GM19468 (cell line): ENCODE data around the gene DLL1.
A peak's percentile ranks its signal among the peaks of the same experiment; 100 is the strongest.

ENCODE experiments used
- ATAC-seq: cut with Tn5 transposase; IDR thresholded peaks from one replicate; pipeline ENCODE4 v1.9.1; 2021; ENCODE audit warnings: mild to moderate bottlenecking, moderate library complexity, moderate number of reproducible peaks; ENCODE audit not compliant: unreplicated experiment; ENCODE audit errors: extremely low read depth

The DLL1 gene

DNA sequence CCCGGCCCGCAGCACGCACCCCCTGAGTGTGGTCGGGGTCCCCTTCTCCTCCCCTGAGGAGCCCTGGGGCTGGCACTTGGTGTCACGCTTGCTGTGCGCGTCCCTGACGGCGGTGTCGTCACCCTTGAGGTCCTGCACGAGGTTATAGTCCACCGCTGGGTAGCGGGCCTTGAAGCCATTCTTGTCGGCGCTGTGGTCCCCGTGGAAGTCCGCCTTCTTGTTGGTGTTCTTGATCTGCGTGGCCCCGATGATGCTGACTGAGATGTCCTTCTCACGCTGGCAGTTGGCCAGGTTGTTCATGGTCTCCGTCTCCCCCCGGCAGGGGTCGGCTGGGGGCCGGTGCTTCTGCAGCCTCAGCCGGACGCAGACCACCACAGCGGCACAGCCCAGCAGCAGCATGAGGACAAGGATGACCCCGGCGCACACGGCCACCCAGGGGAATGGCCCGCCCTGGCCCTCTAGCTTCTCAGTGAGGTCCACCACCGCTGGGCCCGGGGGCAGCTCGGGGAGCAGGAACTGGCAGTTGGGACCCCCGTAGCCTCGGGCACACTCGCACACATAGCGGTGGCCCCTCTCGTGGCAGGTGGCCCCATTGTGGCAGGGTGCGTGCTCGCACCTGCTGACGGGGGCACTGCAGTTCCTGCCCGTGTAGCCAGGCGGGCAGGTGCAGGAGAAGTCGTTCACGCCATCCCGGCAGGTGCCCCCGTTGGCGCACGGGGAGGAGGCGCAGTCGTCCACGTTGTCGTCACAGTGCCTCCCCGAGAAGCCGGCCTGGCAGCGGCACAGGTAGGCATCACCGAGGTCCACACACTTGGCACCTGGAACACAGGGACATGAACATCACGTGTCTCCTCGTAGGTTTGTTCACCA lies 7.4 kb downstream of the DLL1 start:
- ATAC-seq: no peak

DNA sequence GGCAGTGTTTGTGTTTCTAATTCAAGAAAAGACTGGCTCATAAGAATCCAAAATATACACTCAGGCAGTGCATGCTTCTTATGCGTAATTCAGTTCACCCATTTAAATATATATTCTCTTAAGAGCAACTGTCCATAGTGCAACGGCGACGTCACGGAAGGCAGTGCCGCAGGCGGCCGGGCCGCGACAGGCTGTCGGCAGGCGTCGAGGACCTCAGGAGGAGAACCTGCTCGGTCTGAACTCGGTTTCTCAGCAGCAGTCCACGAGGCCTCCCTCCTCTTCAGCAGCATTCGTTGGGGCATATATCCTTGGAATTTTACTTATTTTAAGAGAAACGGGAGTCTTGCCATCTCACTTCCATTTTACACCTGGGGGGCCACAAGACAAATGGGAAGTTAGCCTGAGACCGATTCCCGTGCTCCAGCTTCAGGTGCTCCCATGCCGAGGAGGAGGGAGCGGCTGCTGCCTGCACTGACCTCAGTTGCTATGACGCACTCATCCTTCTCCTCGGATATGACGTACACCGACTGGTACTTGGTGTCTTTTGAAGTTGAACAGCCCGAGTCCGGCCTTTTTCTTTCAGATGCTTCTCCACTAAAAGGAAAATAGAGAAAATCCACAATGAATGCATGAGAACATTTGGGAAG lies 8.2 kb downstream of the DLL1 start:
- ATAC-seq: no peak

DNA sequence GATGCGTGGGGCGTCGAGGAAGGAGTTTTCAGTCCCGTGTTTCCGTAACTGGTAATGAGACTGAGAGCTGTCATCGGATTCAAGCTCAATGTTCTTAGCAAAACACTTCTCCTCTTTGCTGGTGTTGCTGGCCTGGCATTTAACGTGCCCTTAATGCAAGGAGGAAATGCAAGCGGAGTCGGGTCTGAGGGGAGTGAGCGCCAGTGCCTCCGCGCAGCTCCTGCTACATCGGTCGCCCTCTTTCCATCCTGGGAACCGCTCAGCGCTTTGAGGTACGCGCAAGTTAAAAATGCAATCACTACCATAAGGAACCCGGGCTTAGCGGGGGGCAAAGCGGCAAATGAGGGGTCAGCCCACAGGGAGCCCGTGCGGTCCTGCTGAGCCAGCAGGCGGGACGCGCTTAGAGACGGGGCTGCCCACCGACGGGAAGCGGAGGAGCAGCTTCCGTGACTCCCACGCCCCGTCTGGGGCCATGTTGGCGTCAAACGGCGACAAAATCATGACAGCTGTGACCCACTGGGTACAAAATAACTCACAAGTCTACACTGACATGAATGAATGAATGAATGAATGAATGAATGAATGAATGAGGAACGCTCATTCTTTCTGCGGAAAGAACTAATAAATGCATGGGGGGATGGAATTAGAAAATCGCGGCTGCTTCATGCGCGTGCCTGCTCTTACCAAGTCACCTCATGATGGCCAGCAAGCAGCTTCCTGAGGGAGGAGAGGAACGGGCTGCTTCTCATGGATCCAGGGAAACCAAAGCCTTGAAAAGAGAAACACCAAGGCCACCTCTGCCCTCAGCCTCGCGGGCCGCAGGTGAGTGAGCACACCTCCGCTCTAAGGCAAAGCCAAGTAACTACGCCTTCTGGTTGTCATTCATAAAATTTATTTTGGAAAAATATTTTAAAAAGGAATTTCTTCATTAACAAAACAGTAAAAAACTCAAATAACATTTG lies 9.3 kb downstream of the DLL1 start:
- no peak for ATAC-seq

DNA sequence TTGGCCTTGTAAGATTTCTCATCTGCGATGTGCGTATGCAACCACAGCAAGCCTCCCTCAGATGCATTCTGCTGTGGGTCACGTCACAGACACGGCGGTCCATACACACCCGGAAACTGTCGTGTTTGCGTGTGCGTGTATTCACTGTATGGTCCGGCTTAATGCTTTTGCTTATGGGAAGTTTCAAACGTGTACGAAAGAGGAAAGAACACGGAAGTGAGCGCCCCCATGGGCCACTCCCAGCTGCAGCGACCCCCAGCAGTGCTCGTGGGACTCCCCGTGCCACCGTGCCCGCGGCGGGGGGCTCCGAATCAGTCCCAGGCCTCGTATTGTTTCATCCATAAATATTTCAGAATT lies 10.2 kb downstream of the DLL1 start:
- ATAC-seq: no peak

DNA sequence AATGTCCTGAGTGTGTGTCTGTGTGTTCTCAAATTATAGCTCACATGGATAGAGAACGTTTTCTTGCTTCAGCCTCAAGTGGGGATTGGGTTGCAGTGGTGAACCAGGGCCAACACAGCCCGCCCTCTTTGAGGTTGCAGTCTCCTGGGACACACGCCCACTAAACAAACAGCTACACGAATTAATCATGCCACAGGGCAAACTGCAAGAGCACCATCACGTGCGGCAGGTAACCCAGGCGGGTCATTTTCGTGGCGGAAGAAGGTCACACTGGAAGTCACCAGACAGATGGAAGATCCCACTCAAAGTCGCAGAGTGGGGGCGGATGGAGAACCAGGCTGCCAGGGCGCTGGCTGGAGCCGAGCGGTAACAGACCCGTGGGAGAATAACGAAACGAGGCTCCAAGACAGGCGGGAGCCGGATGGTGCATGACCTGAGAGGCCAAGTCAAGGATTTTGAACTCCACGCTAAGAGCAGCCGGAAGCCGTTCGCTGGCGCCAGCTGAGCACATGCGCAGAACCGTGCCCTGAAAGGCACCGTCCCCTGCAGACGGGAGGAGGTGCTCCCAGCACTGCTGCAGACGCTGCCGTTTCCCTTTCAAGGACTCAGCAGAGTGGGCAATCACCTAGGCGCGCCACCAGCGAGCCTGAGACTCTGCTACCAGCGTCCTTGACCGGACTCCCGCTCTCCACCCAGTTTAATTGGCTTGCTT lies 10.7 kb downstream of the DLL1 start:
- ATAC-seq: no peak

DNA sequence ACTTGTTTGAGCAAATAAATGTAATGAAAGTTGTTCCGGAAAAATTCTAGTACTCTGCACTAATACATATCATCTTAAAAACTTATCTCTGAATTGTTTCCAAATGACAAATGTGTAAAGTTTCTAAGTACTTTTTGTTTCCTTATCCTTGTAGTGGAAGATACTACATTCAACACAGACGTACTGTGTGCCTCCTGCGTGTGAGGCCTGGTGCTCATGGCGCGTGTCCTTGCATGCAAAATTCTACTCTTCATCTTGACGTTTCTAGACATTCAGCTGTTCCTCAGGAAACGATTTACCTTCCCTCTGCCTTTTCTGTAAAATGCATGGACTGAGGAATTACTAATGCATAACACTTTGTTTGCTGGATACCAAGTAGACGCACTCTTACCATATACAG lies 11.5 kb downstream of the DLL1 start:
- ATAC-seq: no peak

DNA sequence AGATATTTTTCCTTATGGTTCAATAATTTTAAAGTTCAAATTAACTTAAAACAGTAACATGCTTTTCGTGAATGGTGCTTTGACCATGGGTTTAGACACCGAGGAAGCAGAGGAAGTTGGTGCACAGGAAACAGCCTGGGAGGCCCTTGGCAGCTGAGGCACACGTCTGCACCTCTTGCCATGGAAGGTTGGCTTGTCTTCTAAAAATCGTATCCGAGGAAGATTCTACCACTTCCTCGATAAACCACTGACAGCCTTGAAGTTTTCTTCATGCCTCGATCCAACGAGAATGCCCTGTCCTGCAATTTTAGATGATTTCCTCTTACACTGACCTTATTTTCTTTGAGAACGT lies 12.2 kb downstream of the DLL1 start:
- no peak for ATAC-seq

DNA sequence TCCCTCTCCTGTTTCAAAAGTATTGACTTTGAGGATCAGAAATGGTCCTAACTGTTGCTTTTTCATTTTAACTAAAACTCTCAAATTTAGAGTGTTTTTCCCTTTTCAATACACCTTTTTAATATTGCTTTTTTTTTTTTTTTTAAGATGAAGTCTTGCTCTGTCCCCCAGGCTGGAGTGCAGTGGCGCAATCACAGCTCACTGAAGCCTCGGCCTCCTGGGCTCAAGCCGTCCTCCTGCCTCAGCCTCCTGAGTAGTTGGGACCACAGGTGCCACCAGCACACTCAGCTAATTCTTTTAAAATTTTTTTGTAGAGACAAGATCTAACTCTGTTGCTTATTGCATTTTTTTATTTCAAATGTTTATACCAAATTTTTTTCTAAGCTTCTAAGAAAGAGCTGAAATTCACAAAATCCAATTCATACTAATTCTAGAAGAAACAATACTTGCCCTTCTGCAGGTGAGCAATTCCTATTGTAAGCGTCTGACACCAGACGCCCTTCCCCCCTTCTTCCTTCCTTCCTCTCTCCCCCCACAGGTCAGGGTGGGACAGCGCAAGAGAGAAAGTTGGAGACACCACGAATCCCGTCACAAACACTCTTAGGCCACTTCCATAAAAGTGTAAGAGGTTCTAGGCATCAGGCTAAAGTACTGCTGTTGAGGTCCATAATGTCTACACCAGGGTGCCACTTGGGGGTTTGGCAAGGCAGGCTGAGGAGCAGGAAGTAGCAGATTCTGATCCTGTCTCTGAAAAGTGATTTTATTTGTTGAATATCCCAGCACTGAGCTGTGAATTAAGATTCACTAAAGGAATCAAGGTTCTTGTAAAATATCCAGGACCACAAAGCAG lies 12.8 kb downstream of the DLL1 start:
- ATAC-seq: no peak

DNA sequence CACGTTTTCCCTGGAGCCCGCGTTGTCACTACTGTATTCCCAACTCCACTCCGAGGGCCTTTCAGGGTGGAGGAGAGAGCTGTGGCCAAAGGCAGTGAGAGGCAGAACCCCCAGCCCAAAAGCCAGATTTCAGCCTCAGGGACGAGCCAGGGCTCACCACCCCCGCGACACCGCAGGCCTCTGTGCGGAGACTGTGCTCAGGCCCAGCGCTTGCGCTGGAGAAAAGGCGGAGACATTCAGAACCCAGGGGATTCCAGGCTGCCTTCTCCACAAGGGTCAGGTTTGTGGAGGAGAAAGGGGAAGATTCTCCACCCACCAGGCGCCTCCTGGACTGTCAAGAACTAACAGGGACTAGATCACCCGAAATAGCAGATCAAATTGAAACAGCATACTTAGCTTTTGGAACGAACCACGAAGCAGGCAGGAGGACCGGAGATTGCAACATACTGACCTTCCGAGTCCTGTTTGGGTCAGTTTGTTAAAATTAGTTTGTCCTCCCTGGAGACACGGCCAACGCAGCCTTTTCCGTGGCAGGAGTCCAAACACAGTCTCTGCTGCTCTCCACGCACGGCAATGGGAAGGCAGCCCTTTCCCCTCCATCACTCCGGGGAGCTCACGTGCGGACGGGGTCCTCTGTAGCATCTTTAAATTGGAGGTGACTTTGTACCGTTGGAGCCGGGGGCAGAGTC lies 14.4 kb downstream of the DLL1 start:
- ATAC-seq: no peak

DNA sequence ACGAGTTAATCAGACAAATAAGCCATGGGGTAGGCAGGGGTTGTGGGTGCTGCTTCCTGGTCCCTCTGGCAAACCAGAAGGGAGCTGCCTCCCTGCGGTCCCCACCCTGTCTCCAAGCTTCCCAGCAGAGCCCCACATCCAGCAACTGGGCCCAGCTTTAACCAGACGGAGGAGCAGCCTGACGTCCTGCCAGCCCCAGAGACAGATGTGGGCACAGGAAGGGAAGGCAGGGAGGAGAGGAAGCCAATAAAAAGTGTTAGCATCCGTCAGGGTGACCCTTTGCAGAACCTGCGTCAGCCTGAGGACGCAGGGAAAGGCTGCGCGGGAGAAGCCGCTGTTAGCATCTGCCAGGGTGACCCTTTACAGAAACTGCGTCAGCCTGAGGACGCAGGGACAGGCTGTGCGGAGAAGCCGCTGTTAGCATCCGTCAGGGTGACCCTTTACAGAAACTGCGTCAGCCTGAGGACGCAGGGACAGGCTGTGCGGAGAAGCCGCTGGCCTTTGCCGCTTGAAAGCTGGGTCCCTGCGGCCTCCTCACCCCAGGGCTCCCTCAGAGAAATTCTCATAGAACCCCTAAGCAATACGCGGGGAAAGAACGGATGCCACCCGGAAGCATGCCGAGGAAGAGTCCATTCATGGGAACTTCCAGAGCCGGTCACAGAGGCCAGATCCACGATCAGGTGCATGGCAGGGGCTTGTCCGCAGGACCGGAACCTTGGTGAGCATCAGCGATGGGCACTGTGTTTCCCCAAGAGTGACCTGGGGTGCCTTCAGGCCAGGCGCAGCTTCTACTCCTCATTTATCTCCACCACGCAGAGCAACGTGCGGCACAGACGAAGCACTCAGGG lies 15.9 kb downstream of the DLL1 start:
- ATAC-seq: no peak

DNA sequence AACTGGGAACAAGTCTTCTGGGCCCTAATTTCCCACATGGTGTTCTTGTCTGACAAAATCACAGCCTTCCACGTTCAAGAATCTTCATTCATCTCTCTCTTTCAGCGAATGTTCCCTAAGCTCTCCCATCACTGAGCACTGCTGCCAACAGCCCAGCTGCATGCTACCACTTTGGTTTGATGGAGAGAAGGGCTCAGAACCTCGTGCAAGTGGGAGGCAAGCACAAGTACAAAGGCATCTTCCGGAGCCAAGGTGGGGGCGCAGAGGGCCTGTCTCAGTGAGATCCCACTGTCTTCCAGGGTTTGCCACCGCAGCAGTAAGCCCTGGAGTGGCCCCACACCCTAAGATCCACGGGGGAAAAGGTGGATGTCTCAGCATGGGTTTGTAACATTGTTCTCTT lies 17.2 kb downstream of the DLL1 start:
- ATAC-seq: no peak

DNA sequence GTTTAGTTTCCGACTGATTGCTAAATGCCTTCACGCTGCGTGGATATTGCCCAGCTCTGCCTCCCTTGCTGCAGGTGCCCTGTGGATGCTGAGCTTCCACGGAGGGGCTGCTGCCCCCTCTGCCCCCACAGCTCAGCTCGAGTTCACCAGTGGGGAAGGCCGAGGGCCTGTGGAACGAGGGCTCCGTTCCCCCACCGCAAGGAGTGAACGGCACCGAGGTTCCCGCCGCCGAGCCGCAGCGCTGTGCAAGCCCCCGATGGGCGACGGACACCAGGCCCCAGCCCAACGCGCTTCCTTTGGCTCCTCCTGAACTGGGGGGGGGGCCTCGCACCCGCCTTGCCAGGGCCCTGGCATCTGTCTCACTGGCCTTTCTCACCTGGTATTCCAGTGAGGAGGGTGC lies 17.7 kb downstream of the DLL1 start:
- ATAC-seq: no peak

DNA sequence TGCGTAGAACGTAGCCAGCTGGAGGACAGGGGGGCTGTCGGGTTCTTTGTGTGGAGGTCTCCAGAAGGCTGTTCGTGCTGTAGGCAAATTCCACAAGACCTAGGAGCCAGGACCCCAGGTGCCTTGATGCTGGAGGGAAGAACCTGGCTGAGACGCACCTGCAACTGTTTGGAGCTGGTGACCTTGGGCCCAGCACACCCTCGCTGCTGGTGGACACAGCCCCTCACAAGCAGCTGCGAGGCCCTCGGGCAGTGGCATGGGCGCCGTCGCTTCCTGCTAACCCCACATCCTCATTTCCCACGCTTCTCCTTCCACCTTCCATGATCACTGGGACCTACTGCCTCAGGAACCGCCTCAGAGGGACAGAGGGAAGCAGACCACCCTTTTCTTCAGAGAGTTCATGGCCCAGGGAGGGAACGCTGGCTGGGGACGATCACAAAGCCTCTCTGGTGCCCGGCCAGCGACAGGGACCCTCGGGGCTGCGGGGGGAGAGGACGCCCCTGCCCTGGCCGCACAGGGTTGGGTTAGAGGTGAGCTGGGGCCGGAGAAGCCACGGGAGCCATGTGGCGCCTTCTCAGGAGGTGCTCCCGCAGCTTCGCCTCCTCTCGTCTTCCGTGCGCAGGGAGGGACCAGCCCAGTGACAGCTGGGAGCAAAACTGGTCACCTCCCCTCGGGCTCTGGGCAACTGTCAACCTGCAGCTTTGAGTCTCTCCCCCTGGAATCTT lies 18.4 kb downstream of the DLL1 start:
- ATAC-seq: no peak

DNA sequence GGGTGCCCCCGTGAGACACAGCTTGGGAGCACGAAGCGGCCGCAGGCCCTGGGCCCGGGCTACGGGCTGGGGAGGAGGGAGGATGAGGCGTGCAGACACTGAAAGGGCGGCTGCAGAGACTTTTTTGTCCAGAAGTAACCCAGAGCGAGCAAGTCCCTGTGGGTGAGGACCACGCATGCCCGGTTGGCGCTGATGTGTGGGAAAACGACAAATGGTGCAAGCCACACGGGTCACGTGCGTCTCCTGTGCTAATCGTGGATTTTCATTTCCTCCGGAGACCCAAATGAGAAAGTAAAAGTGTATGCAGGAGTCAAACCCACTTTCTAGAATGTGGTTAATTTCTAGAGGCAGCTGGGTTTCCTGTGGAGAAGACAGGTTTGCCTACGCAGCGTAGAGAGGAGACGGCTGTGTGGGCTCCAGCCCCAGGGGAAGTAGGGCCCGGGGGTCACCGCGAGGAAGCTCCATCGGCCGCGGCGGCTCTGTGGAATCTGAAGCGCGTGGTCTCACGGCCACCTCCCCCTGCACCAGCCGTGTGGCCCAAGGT lies 19.0 kb downstream of the DLL1 start:
- ATAC-seq: peak; percentile 97

DNA sequence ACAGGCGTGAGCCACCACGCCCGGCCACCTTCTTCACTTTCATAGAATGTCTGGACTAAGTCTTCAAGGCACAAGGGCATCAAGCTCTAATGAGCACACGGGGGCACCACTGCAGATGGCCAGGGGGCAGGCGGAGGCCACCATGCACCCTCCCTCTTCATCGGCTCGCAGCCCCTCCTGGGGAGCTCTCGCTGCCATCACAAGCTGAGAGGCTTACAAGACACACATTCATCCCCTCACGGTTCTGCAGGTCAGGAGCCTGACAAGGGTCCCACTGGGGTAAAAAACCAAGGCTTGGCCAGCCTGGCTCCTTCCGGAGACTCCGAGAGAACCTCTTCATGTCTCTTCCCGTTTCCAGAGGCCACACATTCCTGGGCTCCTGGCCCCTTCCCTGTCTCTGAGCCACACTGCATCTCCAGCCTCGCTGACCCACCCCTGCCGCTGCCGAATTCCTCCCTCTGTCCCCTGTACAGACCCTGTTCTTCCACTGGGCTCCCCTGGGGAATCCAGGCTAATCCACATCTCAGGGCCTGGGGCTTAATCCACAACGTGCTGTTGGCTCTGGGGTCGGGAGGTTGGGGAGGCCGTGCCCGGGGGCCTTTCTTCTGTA lies 19.8 kb downstream of the DLL1 start:
- no peak for ATAC-seq

DNA sequence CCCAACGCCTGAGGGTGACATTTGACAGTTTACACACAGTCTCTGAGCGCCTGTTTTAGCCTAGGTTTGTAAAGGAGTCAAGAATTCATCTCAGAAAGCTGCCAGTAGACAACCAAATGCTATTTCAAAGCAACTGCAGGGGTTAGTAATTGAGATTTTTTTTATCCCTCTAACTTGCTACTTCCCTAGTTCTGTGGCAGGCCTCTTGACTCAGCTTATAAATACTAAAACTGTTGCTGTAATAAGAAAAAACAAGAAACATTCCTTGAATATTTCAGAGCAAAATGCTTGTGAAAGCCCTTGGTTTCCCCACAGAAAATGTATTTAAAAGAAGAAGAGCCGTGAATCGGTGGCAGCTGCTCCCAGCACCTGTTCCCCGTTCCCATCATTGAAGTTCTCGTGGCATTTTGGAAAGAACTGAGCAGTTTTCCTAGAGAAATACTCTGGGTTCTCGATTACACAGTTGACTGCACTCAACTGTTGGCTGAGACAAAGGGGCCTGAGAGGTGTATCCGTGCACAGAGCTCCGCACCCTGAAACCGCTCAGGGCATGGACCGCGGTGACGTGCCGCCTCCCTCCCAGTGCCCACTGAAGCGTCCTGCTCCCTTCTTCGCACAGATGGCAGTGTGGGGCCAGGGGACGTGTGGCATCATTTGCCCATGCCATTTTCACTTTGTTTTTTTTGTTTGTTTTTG lies 20.9 kb downstream of the DLL1 start:
- no peak for ATAC-seq
